ENCODE results near the gene ABCC1. TPM values are rescaled to one million over a fixed set of nuclear protein-coding genes. Genes with fewer than 3 reads are reported as not detected.
A peak's percentile ranks its signal among the peaks of the same experiment; 100 is the strongest.

The ABCC1 gene
- total and polyA plus RNA-seq, 4 donors, result 2.9 to 61.9 (median 43.6) TPM

GRCh38 chr16:16073001-16073545, 123.7 kb downstream of the ABCC1 start:
- Histone ChIP-seq H3K27ac (ENCODE audit: low read depth in 1 of 2, low read length in 2 of 2) (peak overlapping the region in 1 of 2 donors; percentile 7), H3K9me3 (ENCODE audit: control insufficient read depth, low read length) (no peaks in the 10 kb centered on the region), H3K4me1 (ENCODE audit: control insufficient read depth in 1 of 2, insufficient read depth in 2 of 2, low read length in 2 of 2) (peaks cover 3 to 11% of the 10 kb centered on the region in 2 donors), H3K4me3 (ENCODE audit: low read length in 2 of 2) (no peak overlapping the region), H3K27me3 (ENCODE audit: control insufficient read depth in 1 of 2, insufficient read depth in 2 of 2, low read length in 1 of 2) (no peaks in the 10 kb centered on the region), H3K36me3 (ENCODE audit: control insufficient read depth in 1 of 2, insufficient read depth in 2 of 2, low read length in 1 of 2) (peaks cover 1 to 4% of the 10 kb centered on the region in 2 donors)
- WGBS, 2 donors, result 53 to 57% methylated on average over 2 of the region's 2 CpGs
- no peak for DNase-seq
- intact Hi-C loops (cut with DNase I), result loop anchor here in 1 of 2 donors (5.0 kb wide), 1 partner anchor 121 kb away; no protein-coding TSS in a partner anchor
- ATAC-seq (ENCODE audit: low FRiP score), result no peak

GRCh38 chr16:16073891-16074881, 124.8 kb downstream of the ABCC1 start:
- no peak for ATAC-seq (ENCODE audit: low FRiP score)
- whole genome bisulfite sequencing, 2 donors, result 49 to 53% methylated on average over 19 of the region's 19 CpGs
- H3K36me3 ChIP-seq (ENCODE audit: control insufficient read depth in 1 of 2, insufficient read depth in 2 of 2, low read length in 1 of 2), result peaks cover 3 to 4% of the 10 kb centered on the region in 2 donors
- intact Hi-C loops (cut with DNase I), result loop anchor here in 1 of 2 donors (5.0 kb wide), 1 partner anchor 122 kb away; no protein-coding TSS in a partner anchor
- H3K4me3 ChIP-seq (ENCODE audit: low read length in 2 of 2), result no peak overlapping the region
- no peaks in the 10 kb centered on the region for H3K27me3 ChIP-seq (ENCODE audit: control insufficient read depth in 1 of 2, insufficient read depth in 2 of 2, low read length in 1 of 2)
- H3K4me1 ChIP-seq (ENCODE audit: control insufficient read depth in 1 of 2, insufficient read depth in 2 of 2, low read length in 2 of 2), result peaks cover 3 to 11% of the 10 kb centered on the region in 2 donors
- no peak for DNase-seq
- peak overlapping the region in 1 of 2 donors; percentile 91 for H3K27ac ChIP-seq (ENCODE audit: low read depth in 1 of 2, low read length in 2 of 2)
- no peaks in the 10 kb centered on the region for H3K9me3 ChIP-seq (ENCODE audit: control insufficient read depth, low read length)

DNA sequence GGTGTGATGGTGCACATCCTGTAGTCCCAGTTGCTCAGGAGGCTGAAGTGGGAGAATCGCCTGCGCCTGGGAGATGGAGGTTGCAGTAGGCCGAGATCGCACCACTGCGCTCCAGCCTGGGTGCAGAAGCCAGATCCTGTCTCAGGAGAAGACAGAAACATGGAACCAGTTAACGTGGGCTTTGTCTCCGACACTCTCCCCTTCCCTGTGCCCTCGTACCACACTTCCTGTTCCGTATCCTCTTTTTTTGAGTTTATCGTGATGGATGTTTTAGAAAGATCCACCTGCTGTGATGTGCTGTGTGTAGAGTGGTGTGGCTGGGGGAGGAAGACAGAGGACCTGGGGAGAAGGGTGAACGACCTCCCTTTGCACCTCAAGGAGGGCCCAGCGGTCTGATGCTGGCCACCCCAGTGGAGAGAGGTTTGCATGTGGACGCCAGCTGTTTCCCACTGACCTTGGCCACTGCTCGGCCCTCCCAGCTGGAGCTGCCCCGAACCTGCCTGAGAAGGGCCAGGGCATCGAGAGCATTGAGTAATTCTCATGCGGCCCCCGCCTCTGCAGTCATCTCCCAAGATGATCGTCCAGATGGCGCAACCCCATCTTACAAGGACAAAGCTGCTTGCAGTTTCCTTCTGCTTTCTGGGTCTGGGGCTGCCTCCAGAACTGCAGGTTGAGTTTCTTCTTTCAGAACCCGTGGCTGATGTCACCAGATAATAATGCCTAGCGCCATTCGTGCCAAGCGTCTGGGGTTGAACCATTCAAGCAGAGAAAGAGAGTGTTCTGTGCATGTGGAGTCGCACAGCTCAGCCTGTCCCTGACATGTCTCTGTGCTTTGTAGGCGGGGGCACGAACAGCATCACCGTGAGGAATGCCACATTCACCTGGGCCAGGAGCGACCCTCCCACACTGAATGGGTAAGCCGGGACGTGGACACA, 126.3 kb downstream of the ABCC1 start:
- ATAC-seq (ENCODE audit: low FRiP score), result peak; percentile 33
- Histone ChIP-seq H3K4me3 (ENCODE audit: low read length in 2 of 2) (no peak overlapping the region), H3K4me1 (ENCODE audit: control insufficient read depth in 1 of 2, insufficient read depth in 2 of 2, low read length in 2 of 2) (peaks cover 3 to 11% of the 10 kb centered on the region in 2 donors), H3K27ac (ENCODE audit: low read depth in 1 of 2, low read length in 2 of 2) (peak overlapping the region in 1 of 2 donors; percentile 74), H3K9me3 (ENCODE audit: control insufficient read depth, low read length) (no peaks in the 10 kb centered on the region), H3K36me3 (ENCODE audit: control insufficient read depth in 1 of 2, insufficient read depth in 2 of 2, low read length in 1 of 2) (peaks cover 3 to 4% of the 10 kb centered on the region in 2 donors), H3K27me3 (ENCODE audit: control insufficient read depth in 1 of 2, insufficient read depth in 2 of 2, low read length in 1 of 2) (no peaks in the 10 kb centered on the region)
- WGBS, 2 donors, result 58 to 63% methylated on average over 29 to 31 of the region's 31 CpGs
- intact Hi-C loops (cut with DNase I), result no loop called here
- peak in 1 of 2 donors; percentile 76 for DNase-seq

DNA sequence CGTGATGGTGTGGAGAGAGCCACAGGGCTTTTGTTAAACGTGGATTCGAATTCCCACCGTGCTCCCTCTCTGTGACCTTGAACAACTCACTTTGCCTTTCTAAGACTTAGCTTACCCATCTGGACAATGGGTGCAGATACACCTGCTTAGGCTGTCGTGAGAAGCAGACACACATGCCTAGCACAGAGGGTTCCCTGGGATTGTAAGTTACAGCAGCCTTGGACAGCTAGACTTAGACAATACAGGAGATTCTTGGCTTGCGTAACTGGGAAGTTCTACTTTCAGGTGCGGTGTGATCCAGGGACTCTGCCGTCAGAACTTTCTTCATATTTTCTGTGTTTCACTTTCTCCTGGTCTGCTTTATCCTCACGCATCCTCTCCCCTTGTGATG, 127.0 kb downstream of the ABCC1 start:
- intact Hi-C loops (cut with DNase I), result no loop called here

GRCh38 chr16:16080465-16081065, 131.1 kb downstream of the ABCC1 start:
- no peak overlapping the region for H3K27ac ChIP-seq (ENCODE audit: low read depth in 1 of 2, low read length in 2 of 2)
- DNase-seq (no peak), ATAC-seq (ENCODE audit: low FRiP score) (no peak)
- H3K36me3 ChIP-seq (ENCODE audit: control insufficient read depth in 1 of 2, insufficient read depth in 2 of 2, low read length in 1 of 2), result peaks cover 3 to 4% of the 10 kb centered on the region in 2 donors
- intact Hi-C loops (cut with DNase I), result loop anchor here in 1 of 2 donors (10.0 kb wide), 1 partner anchor 226 kb away; the partner anchor contains the start of gene MYH11
- H3K9me3 ChIP-seq (ENCODE audit: control insufficient read depth, low read length), result no peaks in the 10 kb centered on the region
- H3K4me3 ChIP-seq (ENCODE audit: low read length in 2 of 2), result no peak overlapping the region
- H3K4me1 ChIP-seq (ENCODE audit: control insufficient read depth in 1 of 2, insufficient read depth in 2 of 2, low read length in 2 of 2), result peaks cover 0 to 3% of the 10 kb centered on the region in 2 donors
- WGBS, 2 donors, result 83 to 85% methylated on average over 10 of the region's 10 CpGs
- no peaks in the 10 kb centered on the region for H3K27me3 ChIP-seq (ENCODE audit: control insufficient read depth in 1 of 2, insufficient read depth in 2 of 2, low read length in 1 of 2)

More for the DNA sequence above, 127.0 kb downstream of the ABCC1 start:
- Histone ChIP-seq H3K27me3 (ENCODE audit: control insufficient read depth in 1 of 2, insufficient read depth in 2 of 2, low read length in 1 of 2) (no peaks in the 10 kb centered on the region), H3K9me3 (ENCODE audit: control insufficient read depth, low read length) (no peaks in the 10 kb centered on the region), H3K4me3 (ENCODE audit: low read length in 2 of 2) (no peak overlapping the region), H3K27ac (ENCODE audit: low read depth in 1 of 2, low read length in 2 of 2) (peak overlapping the region in 1 of 2 donors; percentile 52), H3K36me3 (ENCODE audit: control insufficient read depth in 1 of 2, insufficient read depth in 2 of 2, low read length in 1 of 2) (peaks cover 3 to 4% of the 10 kb centered on the region in 2 donors), H3K4me1 (ENCODE audit: control insufficient read depth in 1 of 2, insufficient read depth in 2 of 2, low read length in 2 of 2) (peaks cover 3 to 11% of the 10 kb centered on the region in 2 donors)
- DNase-seq, result no peak
- 76 to 79% methylated on average over 9 of the region's 9 CpGs for WGBS, 2 donors
- ATAC-seq (ENCODE audit: low FRiP score), result no peak

DNA sequence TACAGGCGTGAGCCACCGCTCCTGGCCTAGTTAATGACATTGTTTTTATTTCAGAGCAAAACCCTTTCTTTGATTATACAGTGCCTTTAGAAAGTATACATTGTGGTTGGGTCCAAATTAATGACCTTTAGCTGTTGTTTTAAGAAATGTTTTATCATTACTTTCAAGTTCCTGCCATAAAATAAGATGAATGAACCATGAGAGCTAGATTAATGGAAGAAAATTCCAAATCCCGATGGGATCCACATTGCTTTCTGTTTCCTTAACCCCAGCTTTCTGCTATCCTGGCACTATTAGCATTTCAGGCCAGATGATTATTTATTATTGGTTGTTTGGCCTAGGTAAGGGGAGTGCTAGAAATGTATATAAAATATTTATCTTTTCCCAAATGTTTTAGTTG, 131.7 kb downstream of the ABCC1 start:
- Histone ChIP-seq H3K4me3 (ENCODE audit: low read length in 2 of 2) (no peak overlapping the region), H3K27ac (ENCODE audit: low read depth in 1 of 2, low read length in 2 of 2) (no peak overlapping the region), H3K4me1 (ENCODE audit: control insufficient read depth in 1 of 2, insufficient read depth in 2 of 2, low read length in 2 of 2) (peaks cover 0 to 3% of the 10 kb centered on the region in 2 donors), H3K27me3 (ENCODE audit: control insufficient read depth in 1 of 2, insufficient read depth in 2 of 2, low read length in 1 of 2) (no peaks in the 10 kb centered on the region), H3K36me3 (ENCODE audit: control insufficient read depth in 1 of 2, insufficient read depth in 2 of 2, low read length in 1 of 2) (peaks cover 3 to 4% of the 10 kb centered on the region in 2 donors), H3K9me3 (ENCODE audit: control insufficient read depth, low read length) (no peaks in the 10 kb centered on the region)
- ATAC-seq (ENCODE audit: low FRiP score) (no peak), DNase-seq (no peak)
- 52 to 63% methylated on average over 3 of the region's 3 CpGs for WGBS, 2 donors
- intact Hi-C loops (cut with DNase I), result loop anchor here in 1 of 2 donors (10.0 kb wide), 1 partner anchor 226 kb away; the partner anchor contains the start of gene MYH11

GRCh38 chr16:16082255-16082654, 132.8 kb downstream of the ABCC1 start:
- ATAC-seq (ENCODE audit: low FRiP score) (no peak), DNase-seq (no peak)
- Histone ChIP-seq H3K27me3 (ENCODE audit: control insufficient read depth in 1 of 2, insufficient read depth in 2 of 2, low read length in 1 of 2) (no peaks in the 10 kb centered on the region), H3K36me3 (ENCODE audit: control insufficient read depth in 1 of 2, insufficient read depth in 2 of 2, low read length in 1 of 2) (peaks cover 3 to 4% of the 10 kb centered on the region in 2 donors), H3K27ac (ENCODE audit: low read depth in 1 of 2, low read length in 2 of 2) (no peak overlapping the region), H3K4me3 (ENCODE audit: low read length in 2 of 2) (no peak overlapping the region), H3K9me3 (ENCODE audit: control insufficient read depth, low read length) (no peaks in the 10 kb centered on the region), H3K4me1 (ENCODE audit: control insufficient read depth in 1 of 2, insufficient read depth in 2 of 2, low read length in 2 of 2) (no peaks in the 10 kb centered on the region)
- WGBS, 2 donors, result 90 to 91% methylated on average over 2 of the region's 2 CpGs
- intact Hi-C loops (cut with DNase I), result loop anchor here in 1 of 2 donors (10.0 kb wide), 1 partner anchor 227 kb away; the partner anchor contains the start of gene MYH11

All from aorta (tissue), 5 donors.